ENCODE data around the gene ZSCAN32.

ZSCAN32 gene

DNA sequence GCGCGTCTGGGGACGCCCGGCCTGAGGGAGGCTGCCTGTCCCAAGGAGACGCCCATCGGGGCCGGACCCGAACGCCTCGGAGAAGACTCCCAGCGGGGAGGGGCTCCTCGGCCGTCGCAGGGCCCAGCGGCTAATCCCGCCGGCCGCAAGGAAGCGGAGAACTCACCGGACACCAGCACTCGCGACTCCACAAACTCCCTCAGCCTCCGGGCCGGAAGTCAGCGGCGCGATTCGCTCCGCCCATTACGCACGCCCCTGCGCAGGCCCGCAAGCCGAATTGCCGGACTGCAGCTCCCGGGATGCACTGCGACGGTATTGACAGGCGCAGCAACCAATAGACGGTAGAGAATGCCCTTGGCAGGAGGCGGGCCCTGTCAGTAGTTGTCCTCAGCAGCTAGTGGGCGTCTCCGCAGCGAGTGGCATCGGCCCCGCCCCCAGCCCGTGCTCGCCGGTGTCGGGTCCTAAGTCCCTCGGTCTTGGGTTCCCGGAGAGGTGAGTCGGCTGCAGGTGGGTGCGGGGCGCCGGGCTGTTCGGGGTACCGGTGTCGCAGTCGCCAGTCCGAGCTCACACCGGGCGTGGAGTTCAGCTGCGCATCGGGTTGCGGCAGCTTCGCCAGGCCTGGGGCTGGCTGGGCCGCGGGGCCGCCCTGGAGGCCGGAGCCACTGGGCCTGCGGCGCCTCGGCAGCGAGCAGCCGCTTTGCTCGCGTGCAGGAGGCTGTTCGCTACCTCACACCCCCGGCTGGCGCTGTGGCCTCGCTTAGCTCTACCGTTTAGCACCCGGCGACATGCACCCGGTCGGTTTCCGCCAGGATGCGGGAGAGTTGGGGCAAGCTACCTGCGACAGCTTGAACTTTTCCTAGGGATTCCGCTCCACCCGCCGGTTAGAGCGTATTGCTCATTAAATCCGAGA lies at the start of gene ZSCAN32, which contains the start of gene ZNF174:
ZSCAN32 (minus strand) TSS at position 226 of the 910 bp plus-strand sequence. CDS start 3,447 bp downstream, outside the sequence.
ZNF174 (plus strand) TSS at position 437 of the 910 bp plus-strand sequence. CDS start 790 bp downstream, outside the sequence.
- peak; percentile 98 for DNase-seq

DNA sequence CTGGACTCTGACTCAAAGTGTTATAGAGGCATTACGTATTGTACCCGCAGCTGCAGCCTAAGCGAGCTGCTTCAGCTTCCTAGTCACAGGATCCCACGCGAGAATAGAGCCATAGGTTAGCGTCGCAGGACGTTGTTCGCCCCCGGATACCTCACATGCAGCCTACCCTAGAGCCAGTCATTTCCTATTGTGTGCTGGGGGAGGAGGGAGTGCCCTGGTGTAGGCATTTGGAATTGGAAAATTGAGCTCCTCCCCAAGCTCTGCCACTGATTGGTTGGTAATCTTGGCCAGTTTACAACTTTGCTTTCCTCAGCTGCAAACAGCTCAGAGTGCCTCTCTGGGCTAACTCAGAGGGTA lies 43.2 kb upstream of the ZSCAN32 start:
- peak; percentile 40 for DNase-seq

DNA sequence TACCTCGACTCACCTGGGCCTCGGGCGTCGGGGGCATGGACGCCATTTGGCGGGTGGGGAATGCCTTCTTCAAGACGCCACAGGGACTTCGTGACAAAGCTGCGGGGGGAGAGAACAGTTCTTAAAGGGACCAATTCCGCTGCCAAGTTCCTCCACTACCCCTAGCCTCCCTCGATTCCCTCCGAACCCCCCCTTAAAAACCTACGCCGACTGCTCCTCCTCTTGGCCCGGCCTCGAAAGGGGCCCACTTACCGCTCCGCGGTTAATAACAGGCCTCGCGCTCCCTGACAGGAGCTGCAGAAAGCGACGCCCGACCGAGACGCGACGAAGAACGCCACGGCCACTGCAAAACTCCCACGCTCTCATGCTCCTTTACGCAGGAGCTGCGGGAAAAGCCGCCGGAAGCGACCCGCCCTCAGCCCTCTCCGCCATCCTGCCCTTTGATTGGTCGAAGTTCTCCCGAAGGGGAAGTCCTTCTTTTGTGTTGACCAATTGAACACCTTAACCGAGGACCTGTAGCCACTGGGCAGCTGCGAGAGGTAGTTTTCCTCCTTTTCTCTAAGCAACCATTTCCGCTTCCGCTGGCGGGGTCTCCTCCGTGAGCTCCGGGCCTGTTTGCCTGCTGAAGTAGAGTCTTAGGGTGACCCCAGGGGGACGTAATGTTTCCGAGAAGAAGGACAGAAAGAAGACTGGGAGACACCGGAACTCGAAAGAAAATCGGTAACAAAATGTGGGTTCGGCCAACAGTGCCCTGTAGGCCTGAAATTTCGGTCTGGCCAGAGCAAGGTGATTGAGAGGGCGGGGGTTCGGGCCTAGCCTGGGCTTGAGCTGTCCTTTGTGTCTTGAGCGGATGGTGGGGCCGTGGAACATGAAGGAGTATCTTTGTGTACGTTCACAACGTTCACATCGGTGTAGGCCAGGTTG lies 42.6 kb upstream of the ZSCAN32 start, which contains the start of the genes NAA60 and ZNF597:
NAA60 (plus strand) TSS at position 573 of the 924 bp plus-strand sequence. CDS start 32,548 bp downstream, outside the sequence.
ZNF597 (minus strand) TSS at position 397 of the 924 bp plus-strand sequence; CDS start at position 46, 351 bp downstream.
- peak; percentile 90 for DNase-seq

DNA sequence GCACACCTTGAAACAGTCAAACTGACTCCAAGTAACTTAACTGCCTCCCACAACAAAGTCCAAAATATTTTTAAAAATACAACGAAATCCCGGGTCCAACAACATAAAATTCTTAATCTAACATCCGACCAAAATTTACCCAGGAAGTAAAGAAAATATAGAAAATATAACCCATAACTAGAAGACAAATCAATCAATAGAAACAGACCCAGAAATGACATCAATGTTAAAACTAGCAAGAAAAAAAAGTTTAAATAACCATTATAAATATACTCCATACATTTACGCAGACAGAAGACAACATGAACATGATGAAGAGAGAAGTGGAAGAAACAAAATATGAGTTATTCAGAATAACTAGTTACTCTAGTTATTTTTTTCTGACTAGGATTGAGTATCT lies 38.8 kb upstream of the ZSCAN32 start:
- no peak for DNase-seq

DNA sequence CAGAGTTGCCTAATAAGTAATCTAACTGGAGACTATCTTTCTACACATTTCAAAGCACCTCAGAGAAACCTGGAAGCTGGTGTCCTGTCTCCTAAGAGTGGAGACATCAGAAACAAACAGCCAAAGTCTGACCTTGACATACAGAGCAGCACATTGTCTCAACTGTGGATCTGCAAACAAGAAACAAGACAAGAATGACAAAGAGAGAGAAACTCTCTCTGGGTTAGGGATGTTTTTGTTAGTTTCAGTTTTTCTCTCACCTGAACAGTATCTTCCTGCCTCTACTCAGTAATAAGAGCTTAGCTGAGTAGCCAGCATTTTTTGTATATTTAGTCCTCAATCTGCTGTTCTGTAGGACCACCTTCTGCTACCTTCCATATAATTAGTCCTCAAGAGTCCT lies 33.6 kb upstream of the ZSCAN32 start:
- no peak for DNase-seq

DNA sequence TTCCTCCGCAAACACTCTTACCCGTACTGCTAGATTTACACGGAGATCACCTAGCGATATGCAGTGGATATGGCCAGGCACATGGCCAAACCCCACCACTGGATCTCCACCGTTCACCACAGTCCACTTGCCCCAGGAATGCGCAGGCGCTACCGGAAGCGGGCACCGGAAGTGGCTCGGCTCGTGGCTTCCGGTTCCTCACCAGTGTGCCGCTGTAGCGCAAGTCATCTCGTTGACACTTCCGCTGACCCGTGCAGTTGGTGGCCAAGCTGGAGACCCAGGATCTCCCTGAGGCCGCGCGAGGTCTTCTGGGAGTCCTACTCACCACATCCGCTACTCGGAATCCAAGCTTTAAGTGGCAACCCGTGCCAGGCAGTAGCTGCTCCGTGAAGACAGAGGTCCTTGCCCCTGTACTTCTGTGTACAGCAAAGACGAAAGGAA lies 31.0 kb upstream of the ZSCAN32 start:
- DNase-seq: no peak

DNA sequence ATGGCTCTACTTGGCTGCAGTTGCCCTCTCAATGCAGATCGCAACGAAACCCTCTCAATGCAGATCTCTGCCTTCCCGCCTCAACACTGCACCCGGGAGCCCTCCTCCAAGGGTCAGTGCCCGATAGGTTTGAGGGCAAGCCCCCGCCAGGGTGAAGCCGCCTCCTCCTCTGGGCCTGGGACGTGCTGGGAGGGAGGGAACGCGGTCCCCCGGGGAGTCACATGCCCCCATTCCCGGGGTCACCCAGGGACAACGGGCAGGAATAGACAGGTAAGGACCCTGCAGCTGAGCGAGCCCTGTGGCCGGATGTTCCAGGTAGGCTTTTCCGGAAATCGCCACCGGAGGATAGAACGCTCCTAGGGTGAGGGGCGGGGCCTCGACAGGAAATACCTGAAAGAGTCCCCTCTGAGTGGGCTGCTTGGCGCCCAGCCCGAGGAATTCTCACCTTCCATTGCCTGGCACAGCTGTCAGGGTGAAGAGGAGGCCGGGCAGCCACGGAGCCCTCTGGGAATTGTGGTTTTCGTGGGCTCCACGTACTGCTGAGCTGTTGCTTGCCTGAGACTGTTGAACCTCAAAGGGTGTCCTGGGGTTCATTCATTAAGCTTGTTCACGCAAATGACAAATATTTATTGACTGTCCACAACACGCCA lies 13.1 kb upstream of the ZSCAN32 start:
- DNase-seq: no peak

DNA sequence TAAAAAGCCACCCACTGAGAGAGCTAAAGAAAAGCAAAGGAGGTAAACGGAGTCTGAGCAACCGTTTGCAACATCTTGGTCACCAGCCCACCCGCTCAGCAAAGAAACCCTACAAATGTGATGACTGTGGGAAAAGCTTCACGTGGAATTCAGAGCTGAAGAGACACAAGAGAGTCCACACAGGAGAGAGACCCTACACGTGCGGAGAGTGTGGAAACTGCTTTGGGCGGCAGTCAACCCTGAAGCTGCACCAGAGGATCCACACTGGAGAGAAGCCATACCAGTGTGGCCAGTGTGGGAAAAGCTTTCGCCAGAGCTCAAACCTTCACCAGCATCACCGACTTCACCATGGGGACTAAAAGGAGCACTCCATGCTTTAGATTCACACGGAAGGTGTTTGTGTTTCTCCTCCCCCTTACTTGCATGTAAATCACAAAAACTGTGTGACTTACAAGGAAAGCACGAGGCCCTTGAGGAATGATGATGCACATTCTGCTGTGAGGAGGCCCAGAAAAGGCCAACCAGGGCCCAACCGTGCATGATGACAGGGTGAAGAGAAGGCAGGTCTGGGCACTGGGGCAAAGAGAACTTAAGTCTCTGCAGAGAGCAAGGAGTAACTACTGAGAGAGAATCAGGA lies 7.9 kb upstream of the ZSCAN32 start:
- DNase-seq: no peak

DNA sequence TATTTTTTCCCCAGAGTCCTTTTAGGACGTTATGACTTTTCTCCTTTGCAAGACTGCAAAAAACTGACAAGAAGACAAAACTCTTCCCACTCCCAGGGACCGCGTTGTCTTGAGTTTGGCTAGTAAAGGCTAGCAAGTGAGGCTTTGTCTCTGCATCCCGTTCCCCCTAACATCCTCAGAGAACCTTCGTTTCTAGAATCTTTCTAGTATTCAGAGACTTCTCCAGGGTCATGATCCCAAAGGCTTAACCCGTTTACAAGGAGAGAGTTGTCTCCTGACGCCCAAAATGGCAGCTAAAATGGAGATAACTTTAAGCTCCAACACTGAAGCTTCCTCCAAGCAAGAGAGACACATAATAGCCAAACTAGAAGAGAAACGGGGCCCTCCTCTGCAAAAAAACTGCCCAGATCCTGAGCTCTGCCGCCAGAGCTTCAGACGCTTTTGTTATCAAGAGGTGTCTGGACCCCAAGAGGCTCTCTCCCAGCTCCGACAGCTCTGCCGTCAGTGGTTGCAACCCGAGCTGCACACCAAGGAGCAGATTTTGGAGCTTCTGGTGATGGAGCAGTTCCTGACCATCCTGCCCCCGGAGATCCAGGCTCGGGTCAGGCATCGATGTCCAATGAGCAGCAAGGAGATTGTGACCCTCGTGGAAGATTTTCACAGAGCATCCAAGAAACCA lies 1.1 kb upstream of the ZSCAN32 start:
- no peak for DNase-seq

DNA sequence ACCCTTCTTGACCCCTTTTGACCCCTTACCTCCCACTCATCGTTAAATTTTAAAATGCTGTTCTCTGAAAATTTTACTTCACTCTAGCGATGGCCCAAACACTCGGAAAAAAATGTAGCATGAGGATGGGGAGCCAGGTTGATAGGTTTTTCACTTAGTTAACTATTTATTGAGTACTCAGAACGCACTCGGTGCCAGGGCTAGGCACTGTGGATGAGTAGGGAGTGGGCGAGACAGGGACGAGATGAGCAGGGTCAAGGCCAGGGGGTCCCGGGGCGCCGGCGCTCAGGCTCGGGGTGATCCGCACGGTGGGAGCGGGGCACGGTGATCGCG lies 392 bp downstream of the ZSCAN32 start:
- no peak for DNase-seq

DNA sequence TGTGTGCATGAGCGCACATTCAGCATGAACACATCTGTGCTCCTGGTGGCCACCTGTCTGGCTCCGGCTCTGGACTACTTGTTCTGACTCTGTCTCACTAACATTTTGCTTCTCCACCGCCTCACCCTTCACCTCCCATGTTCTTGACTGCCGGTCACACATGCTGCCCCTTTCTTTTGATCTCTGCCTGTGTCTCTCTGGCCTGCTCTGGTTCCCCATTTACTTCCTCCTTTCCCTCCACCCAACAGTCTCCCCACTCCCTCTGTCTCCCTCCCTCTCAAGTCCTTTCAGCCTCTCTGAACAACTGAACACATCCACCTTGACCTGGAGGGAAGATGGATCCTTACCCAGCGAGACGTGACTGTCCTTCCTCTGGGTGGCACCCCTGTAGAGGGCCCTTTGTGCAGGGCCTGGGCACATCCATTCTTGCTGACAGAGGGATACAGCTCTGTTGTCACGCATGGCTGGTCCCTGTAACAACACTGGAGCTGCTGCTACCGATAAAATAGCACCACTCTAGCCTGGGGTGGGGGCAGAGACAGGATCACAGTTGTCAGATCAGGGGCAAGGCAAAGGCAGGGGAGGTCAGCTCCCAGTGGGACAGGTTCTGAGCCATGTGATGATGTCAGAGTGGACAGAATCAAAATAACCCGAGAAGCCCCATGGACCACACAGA lies 11.0 kb downstream of the ZSCAN32 start:
- DNase-seq: no peak

DNA sequence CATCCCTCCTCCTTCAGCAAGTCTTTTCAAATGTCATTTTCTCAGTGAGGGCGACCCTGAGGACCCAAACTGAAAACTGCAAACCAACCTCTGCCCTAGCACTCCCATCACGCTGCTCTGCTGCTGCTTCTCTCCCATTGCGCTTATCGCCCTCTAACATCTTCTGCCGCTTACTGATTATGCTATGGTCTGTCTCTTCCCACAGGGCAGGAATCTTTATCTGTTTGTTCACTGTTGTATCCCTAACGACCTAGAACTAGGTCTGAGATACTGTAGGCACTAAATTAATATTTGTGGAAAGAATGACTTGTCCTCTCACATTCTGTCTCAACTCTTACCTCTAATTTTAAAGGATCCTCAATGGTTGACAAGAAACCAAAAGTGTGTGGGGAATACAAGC lies 12.5 kb downstream of the ZSCAN32 start:
- DNase-seq: no peak

DNA sequence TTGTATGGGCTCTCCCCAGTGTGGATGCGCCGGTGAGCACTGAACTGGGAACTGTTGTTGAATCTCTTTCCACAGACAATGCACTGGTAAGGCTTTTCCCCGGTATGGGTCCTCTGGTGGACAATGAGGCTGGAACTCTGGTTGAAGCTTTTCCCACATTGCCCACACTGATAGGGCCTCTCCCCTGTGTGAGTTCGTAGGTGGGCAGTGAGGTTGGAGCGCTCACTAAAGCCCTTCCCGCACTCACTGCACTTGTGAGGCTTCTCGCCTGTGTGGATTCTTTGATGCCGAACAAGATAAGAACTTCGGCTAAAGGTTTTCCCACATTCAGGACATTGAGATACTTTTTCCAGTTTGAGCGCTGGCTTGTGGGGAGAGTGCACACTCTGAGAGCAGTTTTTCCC lies 17.8 kb downstream of the ZSCAN32 start:
- DNase-seq: no peak

DNA sequence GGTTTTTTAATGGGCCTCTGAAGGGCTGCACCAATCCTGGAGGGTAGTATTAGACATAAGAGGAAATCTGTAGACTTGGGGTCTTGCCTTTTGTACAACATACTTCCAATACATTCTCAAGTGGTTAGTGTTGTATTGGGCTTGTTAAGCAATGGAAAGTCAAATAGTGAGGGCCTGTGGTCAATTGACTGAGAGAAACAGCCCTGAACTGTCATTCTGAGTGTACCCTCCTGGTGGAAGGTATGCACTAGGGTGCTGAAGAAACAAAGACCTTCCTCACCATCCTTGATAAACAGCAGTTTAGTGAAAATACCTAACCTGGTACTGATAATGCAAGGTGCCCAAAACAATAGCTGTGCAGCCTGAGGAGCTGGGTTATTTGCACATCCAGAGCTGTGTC lies 22.9 kb downstream of the ZSCAN32 start:
- DNase-seq: no peak

DNA sequence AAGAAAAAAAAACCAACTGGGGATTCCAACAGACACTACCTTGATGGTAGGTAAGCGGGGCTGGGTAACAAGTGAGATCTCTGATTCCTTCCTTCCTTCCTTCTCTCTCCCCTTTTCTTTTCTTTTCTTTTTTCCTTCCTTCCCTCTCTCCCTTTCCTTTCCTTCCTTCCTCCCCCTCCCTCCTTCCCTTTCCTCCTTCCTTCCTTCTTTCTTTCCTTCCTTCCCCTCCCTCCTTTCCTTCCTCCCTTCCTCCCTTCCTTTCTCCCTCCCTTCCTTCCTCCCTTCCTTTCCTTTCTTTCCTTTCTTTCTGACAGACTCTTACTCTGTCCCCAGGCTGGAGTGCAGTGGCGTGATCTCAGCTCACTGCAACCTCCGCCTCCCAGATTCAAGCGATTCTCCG lies 25.1 kb downstream of the ZSCAN32 start:
- no peak for DNase-seq

DNA sequence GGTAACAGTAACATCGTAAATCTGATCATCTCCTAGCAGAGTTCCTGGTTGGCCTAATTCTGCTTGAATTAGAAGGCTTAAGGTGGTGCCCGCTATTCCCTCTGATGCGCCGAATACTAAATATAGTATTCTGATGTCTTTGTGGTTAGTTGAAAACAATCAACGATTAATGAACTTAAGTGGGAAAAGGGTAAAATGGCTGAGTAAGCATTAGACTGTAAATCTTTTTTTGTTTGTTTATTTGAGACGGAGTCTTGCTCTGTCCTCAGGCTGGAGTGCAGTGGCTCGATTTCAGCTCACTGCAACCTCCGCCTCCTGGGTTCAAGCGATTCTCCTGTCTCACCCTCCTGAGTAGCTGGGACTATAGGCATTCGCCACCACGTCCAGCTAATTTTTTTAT lies 31.7 kb downstream of the ZSCAN32 start:
- no peak for DNase-seq

DNA sequence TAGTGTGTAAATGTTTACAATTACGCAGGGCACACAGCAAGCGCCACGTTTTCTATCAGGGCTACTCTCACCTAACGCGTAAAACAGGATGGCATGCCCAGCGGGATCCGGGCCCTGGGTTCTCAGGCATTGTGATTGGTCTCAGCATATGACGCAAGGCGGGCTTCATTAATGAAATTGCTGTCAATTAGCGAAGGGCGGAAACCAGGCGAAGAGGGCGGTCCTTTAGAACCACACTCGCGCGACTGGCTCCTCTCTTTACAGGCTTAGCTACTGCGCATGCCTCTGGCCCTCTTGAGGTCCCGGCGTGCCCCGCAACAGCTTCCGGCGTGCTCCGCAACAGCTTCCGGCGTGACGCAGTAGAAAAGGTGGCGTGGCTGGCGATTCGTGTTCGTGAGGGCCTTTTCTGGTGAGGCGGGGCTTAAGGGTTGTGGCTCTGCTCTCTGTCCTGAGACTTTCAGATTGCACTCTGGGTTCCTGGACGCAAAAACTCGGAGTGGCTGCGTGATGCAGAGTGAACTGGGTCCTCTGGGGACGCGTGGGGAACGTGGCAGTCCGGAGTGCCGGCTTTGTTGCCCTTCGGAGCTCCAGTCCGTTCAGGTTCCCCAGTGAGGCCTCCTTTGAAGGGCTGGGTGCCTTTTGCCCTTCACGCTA lies 35.9 kb downstream of the ZSCAN32 start:
- DNase-seq: no peak

DNA sequence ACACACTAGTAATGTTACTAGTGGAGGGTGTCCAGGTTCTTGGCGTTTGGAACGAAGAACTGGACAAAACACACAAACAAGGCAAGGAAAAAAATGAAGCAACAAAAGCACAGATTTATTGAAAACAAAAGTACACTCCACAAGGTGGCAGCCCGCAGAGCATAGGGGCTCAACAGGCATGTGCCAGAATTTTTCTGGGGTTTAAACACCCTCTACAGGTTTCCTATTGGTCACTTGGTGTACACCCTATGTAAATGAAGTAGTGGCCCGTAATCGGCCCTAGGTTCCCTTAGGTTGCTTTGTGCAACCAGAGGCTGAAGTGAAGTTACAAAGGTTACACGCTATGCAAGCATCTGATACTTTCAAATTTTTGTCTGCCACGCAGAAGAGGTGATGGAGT lies 37.0 kb downstream of the ZSCAN32 start:
- DNase-seq: no peak

DNA sequence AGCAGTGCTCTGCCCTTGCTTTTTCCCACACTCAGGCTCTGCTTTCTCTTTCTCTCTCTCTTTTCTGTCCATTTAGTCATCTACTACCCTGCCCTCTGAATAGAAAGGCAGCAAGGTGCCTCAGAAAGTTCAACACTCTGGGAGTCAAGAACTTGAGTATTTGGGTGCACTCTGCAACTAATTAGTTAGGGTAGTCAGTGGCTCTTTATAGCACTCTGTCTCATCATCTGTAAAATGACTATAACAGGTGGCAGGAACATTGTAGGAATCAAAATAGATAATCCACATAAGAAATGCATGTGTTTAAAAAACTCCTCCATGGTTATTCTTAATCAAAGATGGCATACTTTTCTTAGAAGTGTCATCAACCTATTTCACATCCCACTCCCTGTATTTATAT lies 37.9 kb downstream of the ZSCAN32 start:
- DNase-seq: no peak

DNA sequence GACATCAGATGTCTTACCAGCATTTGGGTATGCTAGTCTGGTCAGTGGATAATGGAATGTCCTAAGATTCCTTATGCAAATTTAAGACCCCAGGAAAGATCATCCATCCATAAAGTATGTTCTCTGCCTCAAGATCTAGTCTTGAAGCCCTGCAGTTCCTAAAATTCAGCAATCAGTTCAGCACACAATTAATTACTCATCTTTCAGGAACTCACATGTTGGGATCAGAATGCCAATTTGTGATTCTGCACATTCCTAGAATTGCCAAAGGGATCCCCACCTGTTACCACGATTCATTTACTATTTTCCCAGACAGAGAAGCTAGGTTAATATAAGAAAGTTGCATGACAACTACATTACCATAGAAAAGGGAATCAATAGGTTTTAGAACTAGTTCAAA lies 41.9 kb downstream of the ZSCAN32 start:
- no peak for DNase-seq

DNA sequence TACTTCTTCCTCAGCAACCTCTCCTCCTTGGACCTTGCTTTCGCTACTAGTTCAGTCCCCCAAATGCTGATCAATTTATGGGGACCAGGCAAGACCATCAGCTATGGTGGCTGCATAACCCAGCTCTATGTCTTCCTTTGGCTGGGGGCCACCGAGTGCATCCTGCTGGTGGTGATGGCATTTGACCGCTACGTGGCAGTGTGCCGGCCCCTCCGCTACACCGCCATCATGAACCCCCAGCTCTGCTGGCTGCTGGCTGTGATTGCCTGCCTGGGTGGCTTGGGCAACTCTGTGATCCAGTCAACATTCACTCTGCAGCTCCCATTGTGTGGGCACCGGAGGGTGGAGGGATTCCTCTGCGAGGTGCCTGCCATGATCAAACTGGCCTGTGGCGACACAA lies 44.7 kb downstream of the ZSCAN32 start:
- DNase-seq: no peak
